Smooth muscle cell (in vitro differentiated cells): ENCODE measurements around the gene TMEM130. TPM values are rescaled to one million over a fixed set of nuclear protein-coding genes. Genes with fewer than 3 reads are reported as not detected.
A peak's percentile ranks its signal among the peaks of the same experiment; 100 is the strongest.

Experiments used
- DNase-seq: peaks from one replicate; lab custom pipeline; 2025; ENCODE audit not compliant: unreplicated experiment; lab: John Stamatoyannopoulos, UW
- H2AFZ ChIP-seq: fragments of 200-600 bp; sonication (generic); 2 replicates; pipeline ENCODE4 v1.6.0; 2016; ENCODE audit warnings: antibody characterized with exemption, low read depth, mild to moderate bottlenecking
- H3F3A ChIP-seq: fragments of 200-600 bp; sonication (generic); 2 replicates; pipeline ENCODE4 v1.6.0; 2017; ENCODE audit warnings: antibody characterized with exemption, low read depth
- H3K27ac ChIP-seq: fragments of 200-600 bp; sonication (generic); 2 replicates; pipeline ENCODE4 v1.5.1; 2016; ENCODE audit warnings: low read depth, mild to moderate bottlenecking
- H3K27me3 ChIP-seq: fragments of 200-600 bp; sonication (generic); 2 replicates; pipeline ENCODE4 v1.6.1; 2016; ENCODE audit warnings: low read depth, mild to moderate bottlenecking
- H3K36me3 ChIP-seq: fragments of 200-600 bp; sonication (generic); 2 replicates; pipeline ENCODE4 v1.5.1; 2016; ENCODE audit warnings: low read depth
- H3K4me1 ChIP-seq: fragments of 200-600 bp; sonication (generic); 2 replicates; pipeline ENCODE4 v1.5.1; 2016; ENCODE audit warnings: low read depth
- H3K4me2 ChIP-seq: fragments of 200-600 bp; sonication (generic); 2 replicates; pipeline ENCODE4 v1.6.0; 2016; ENCODE audit warnings: mild to moderate bottlenecking
- H3K4me3 ChIP-seq: fragments of 200-600 bp; sonication (generic); 2 replicates; pipeline ENCODE4 v1.5.1; 2016; ENCODE audit warnings: mild to moderate bottlenecking
- H3K79me2 ChIP-seq: fragments of 200-600 bp; sonication (generic); 2 replicates; pipeline ENCODE4 v1.6.0; 2016; ENCODE audit warnings: low read depth, mild to moderate bottlenecking
- H3K9ac ChIP-seq: fragments of 200-600 bp; sonication (generic); 2 replicates; pipeline ENCODE4 v1.6.0; 2016; ENCODE audit warnings: low read depth
- H3K9me3 ChIP-seq: fragments of 200-600 bp; sonication (generic); replicated peaks from 2 replicates; pipeline ENCODE4 v1.5.1; 2016; ENCODE audit warnings: low read depth
- H4K20me1 ChIP-seq: fragments of 200-600 bp; sonication (generic); 2 replicates; pipeline ENCODE4 v1.6.0; 2016; ENCODE audit warnings: low read depth
- WGBS: methylation state at CpG from one replicate; pipeline ENCODE4 v1.1.7; 2016; ENCODE audit warnings: low lambda C conversion rate; 5-methylcytosine and 5-hydroxymethylcytosine counted together
- polyA plus RNA-seq: library from polyadenylated mRNA; unstranded; fragments of >200 nt; fragmentation: Nextera tagmentation; extraction: Ambion mirVana; gene quantifications from 2 replicates; pipeline ENCODE4 v1.2.1, GENCODE V29; 2016
- total RNA-seq: library from RNA; depleted of rRNA; stranded (reverse); fragments of >200 nt; gene quantifications from 2 replicates; pipeline ENCODE4 v1.2.3, GENCODE V29; 2014
- TF ChIP-seq, protein P1 (sequence below): fragments of 200-600 bp; sonication (generic); IDR thresholded peaks from 2 replicates; pipeline ENCODE4 v1.5.1; 2017; ENCODE audit warnings: borderline replicate concordance, mild to moderate bottlenecking, antibody characterized with exemption; ENCODE audit not compliant: insufficient read depth, poor library complexity, severe bottlenecking

The TMEM130 gene
- total and polyA plus RNA-seq, 2 experiments from 2014 or later = 0.22 to 0.83 TPM

DNA sequence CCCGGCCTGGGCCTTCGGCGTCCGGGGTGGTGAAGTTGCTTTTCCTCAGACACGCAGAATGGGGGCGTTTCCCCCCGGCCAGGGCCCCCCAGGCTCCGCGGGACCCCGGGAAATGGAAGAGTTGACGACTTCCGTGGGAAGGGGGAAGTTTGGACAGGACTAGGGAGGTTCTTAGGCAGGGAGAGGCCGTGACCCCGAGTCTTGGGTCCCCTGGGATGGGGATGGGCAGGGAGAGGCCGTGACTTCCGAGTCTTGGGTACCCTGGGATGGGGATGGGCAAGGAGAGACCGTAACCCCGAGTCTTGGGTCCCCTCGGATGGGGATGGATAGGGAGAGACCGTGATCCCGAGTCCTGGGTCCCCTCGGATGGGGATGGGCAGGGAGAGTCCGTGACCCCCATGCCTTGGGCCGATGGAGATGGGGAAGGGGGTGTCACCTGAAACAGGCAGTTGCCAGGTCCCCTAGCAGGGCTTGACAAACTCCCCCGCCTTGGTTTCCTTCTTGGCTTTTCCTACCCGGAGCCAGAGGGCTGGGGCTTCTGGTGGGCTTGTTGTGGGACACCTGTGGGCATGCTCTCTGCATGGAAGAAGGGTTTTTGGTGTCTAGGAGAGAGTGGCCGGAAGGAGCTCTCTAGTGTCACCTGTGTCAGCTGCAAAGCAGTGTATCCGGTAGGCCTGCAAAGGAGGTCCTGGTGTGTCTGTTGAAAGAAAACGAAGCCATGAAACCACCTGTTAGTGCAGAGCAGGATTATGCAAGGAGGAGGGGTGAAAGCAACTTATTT lies 9.6 kb upstream of the TMEM130 start:
- 18% methylated on average over 27 of the region's 29 CpGs for WGBS
- H4K20me1 ChIP-seq = peaks cover 31% of the 10 kb centered on the region
- H3F3A ChIP-seq = no peaks in the 10 kb centered on the region
- no peak for DNase-seq
- peaks cover 6% of the 10 kb centered on the region for H3K4me1 ChIP-seq
- H3K27ac ChIP-seq = peak overlapping the region; percentile 68
- H3K4me3 ChIP-seq = peak overlapping the region; percentile 100
- no peaks in the 10 kb centered on the region for H3K27me3 ChIP-seq
- H3K36me3 ChIP-seq = peaks cover 13% of the 10 kb centered on the region
- TF ChIP-seq, protein P1, sequence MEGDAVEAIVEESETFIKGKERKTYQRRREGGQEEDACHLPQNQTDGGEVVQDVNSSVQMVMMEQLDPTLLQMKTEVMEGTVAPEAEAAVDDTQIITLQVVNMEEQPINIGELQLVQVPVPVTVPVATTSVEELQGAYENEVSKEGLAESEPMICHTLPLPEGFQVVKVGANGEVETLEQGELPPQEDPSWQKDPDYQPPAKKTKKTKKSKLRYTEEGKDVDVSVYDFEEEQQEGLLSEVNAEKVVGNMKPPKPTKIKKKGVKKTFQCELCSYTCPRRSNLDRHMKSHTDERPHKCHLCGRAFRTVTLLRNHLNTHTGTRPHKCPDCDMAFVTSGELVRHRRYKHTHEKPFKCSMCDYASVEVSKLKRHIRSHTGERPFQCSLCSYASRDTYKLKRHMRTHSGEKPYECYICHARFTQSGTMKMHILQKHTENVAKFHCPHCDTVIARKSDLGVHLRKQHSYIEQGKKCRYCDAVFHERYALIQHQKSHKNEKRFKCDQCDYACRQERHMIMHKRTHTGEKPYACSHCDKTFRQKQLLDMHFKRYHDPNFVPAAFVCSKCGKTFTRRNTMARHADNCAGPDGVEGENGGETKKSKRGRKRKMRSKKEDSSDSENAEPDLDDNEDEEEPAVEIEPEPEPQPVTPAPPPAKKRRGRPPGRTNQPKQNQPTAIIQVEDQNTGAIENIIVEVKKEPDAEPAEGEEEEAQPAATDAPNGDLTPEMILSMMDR = no peak
- no peaks in the 10 kb centered on the region for H3K9me3 ChIP-seq
- H2AFZ ChIP-seq = peak overlapping the region; percentile 90
- peak overlapping the region; percentile 99 for H3K4me2 ChIP-seq
- H3K9ac ChIP-seq = peak overlapping the region; percentile 98
- peaks cover 53% of the 10 kb centered on the region for H3K79me2 ChIP-seq

DNA sequence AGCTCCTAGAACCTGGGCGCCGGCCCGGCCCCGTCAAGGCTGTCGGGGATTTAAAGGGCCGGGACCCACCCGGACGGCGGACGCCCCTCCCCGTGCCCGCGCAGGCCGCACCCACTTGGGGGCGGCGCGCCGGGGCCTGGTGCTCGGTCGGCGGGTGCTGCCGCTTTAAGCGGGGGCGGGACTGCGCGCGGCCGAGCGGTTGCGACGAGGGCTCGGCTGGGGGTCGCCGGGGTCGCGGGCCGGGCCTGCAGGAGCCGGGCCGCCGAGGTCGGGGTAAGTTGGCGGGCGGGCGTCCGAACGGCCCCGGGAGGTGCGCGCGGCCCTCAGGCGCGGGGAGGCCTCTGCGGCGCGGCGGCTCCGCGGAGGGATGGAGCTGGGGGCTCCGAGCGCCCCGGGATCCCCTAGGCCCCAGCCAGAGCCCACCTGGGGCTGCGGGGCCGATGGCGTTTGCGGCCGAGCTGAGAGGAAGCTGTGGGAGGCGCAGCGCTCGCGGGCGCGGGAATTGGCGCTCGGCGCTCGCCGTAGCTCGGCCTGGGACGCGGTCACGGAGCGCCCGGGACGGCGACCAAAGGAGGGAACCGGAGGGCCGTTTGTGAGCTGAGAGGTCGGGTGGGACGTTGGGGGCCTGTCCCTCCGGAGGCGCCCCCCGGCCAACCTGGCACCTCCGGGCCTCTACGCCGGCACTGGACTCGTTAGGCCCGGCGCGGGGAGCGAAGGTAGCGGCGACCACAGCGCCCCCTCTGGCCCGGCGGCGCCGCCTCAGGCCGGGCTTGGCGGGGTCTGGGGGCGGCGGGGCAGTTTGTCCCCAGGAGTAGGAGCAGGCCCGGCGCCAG lies 8.8 kb upstream of the TMEM130 start, which contains the start of gene TRRAP:
Gene TRRAP (plus strand): TSS at position 168 of the 833 bp plus-strand sequence. CDS start 2,619 bp downstream, outside the sequence.
- Histone ChIP-seq H3K9ac (peak within 1 kb of the TSS; percentile 98), H3K4me2 (peak within 1 kb of the TSS; percentile 99), H2AFZ (peak within 1 kb of the TSS; percentile 91), H3K4me1 (peaks cover 6% of the 10 kb centered on the region), H3K27me3 (no peaks in the 10 kb centered on the region), H3K27ac (peak within 1 kb of the TSS; percentile 68), H3K9me3 (no peaks in the 10 kb centered on the region), H3F3A (no peaks in the 10 kb centered on the region), H3K4me3 (peak within 1 kb of the TSS; percentile 100), H3K79me2 (peaks cover 46% of the 10 kb centered on the region), H4K20me1 (peaks cover 24% of the 10 kb centered on the region), H3K36me3 (peaks cover 13% of the 10 kb centered on the region)
- TF ChIP-seq, protein P1 = peak; percentile 98
- peak; percentile 20 for DNase-seq
- under 1% methylated on average over 62 of the region's 113 CpGs for WGBS

DNA sequence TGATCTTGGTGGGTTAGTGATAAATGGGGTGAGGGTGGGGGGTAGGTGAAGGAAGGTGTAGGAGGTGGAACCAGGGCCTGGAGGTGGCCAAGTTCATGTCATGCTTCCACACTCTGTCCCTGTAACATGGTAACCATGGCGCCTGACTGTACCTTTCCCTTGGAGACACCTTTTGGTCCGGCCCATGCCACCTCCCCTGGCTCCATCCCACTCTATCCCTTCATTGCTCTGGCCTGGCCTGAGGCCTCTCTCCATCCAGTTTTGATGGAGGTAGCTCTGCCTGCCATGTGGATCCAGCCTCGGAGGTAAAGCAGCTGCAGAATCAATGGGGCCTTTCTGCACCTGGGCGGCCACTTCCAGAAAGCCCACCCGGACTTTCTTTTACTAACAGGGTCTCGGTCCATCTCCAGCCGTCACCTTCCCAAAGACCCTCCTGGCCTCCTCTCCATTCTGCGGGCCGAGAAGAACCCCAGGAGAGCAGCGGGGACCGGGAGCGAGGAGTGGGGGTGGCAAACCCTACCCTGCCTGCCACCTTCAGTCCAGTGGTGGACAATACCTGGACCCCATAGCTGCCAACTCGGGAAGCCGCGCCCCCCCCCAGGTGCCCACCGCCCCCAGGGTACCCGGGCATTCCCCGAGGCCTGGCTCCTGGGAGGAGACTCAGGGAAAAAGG lies 8.0 kb upstream of the TMEM130 start:
- WGBS = 45% methylated on average over 13 of the region's 18 CpGs
- Histone ChIP-seq H3K4me1 (peaks cover 6% of the 10 kb centered on the region), H3K9me3 (no peaks in the 10 kb centered on the region), H3K27ac (no peak overlapping the region), H4K20me1 (peaks cover 19% of the 10 kb centered on the region), H2AFZ (peak overlapping the region; percentile 91), H3K4me2 (peak overlapping the region; percentile 99), H3K36me3 (peaks cover 8% of the 10 kb centered on the region), H3K4me3 (peak overlapping the region; percentile 100), H3F3A (no peaks in the 10 kb centered on the region), H3K79me2 (peaks cover 38% of the 10 kb centered on the region), H3K27me3 (no peaks in the 10 kb centered on the region), H3K9ac (peak overlapping the region; percentile 98)
- DNase-seq = no peak
- TF ChIP-seq, protein P1 = no peak
